Hepatocyte (in vitro differentiated cells): ENCODE measurements around the gene OVAAL. TPM values are rescaled to one million over a fixed set of nuclear protein-coding genes. Genes with fewer than 3 reads are reported as not detected.

Experiments used
- DNase-seq: peaks from one replicate; pipeline ENCODE4 v3.0.0-alpha.2; 2016; ENCODE audit warnings: low spot score
- H2AFZ ChIP-seq: fragments of 200-600 bp; sonication (generic); 2 replicates; pipeline ENCODE4 v1.6.0; 2016; ENCODE audit warnings: antibody characterized with exemption, mild to moderate bottlenecking
- H3K27ac ChIP-seq: fragments of 200-600 bp; sonication (generic); 2 replicates; pipeline ENCODE4 v1.5.1; 2016; ENCODE audit warnings: mild to moderate bottlenecking
- H3K27me3 ChIP-seq: fragments of 200-600 bp; sonication (generic); 2 replicates; pipeline ENCODE4 v1.6.1; 2016
- H3K36me3 ChIP-seq: fragments of 200-600 bp; sonication (generic); replicated peaks from 2 replicates; pipeline ENCODE4 v1.5.1; 2016; ENCODE audit warnings: low read depth; ENCODE audit not compliant: insufficient read depth
- H3K4me1 ChIP-seq: fragments of 200-600 bp; sonication (generic); 2 replicates; pipeline ENCODE4 v1.5.1; 2016; ENCODE audit warnings: mild to moderate bottlenecking, moderate library complexity; ENCODE audit not compliant: insufficient read depth
- H3K4me2 ChIP-seq: fragments of 200-600 bp; sonication (generic); 2 replicates; pipeline ENCODE4 v1.6.0; 2016
- H3K4me3 ChIP-seq: fragments of 200-600 bp; sonication (generic); 2 replicates; pipeline ENCODE4 v1.5.1; 2016; ENCODE audit warnings: mild to moderate bottlenecking
- H3K79me2 ChIP-seq: fragments of 200-600 bp; sonication (generic); 2 replicates; pipeline ENCODE4 v1.6.0; 2017; ENCODE audit warnings: mild to moderate bottlenecking
- H3K9me2 ChIP-seq: fragments of 200-600 bp; sonication (generic); replicated peaks from 2 replicates; pipeline ENCODE4 v1.6.0; 2017; ENCODE audit warnings: mild to moderate bottlenecking; ENCODE audit not compliant: insufficient read depth
- H3K9me3 ChIP-seq: fragments of 200-600 bp; sonication (generic); 2 replicates; pipeline ENCODE4 v1.5.1; 2016; ENCODE audit warnings: low read depth, mild to moderate bottlenecking
- H4K20me1 ChIP-seq: fragments of 200-600 bp; sonication (generic); 2 replicates; pipeline ENCODE4 v1.6.0; 2016; ENCODE audit warnings: mild to moderate bottlenecking; ENCODE audit not compliant: insufficient read depth, poor library complexity, severe bottlenecking
- CTCF ChIP-seq: fragments of 200-600 bp; sonication (generic); IDR thresholded peaks from 2 replicates; pipeline ENCODE4 v1.5.1; 2016; ENCODE audit warnings: antibody characterized with exemption, mild to moderate bottlenecking; ENCODE audit not compliant: poor library complexity
- EZH2 ChIP-seq: fragments of 200-600 bp; sonication (generic); IDR thresholded peaks from 2 replicates; pipeline ENCODE4 v1.6.1; 2016; ENCODE audit warnings: antibody characterized with exemption, mild to moderate bottlenecking, borderline replicate concordance
- EZH2phosphoT487 ChIP-seq: fragments of 200-600 bp; sonication (generic); IDR thresholded peaks from one replicate; pipeline ENCODE4 v1.6.1; 2018; ENCODE audit warnings: antibody characterized with exemption, mild to moderate bottlenecking, low read depth, moderate library complexity; ENCODE audit not compliant: unreplicated experiment, severe bottlenecking
- WGBS: methylation state at CpG from one replicate; pipeline ENCODE4 v1.1.6; 2016; ENCODE audit warnings: low lambda C conversion rate; ENCODE audit errors: missing lambda C conversion rate; 5-methylcytosine and 5-hydroxymethylcytosine counted together
- polyA plus RNA-seq: library from polyadenylated mRNA; unstranded; fragments of >200 nt; fragmentation: Nextera tagmentation; extraction: Ambion mirVana; gene quantifications from 2 replicates; pipeline ENCODE4 v1.2.1, GENCODE V29; 2016
- total RNA-seq: library from RNA; depleted of rRNA; stranded (reverse); fragments of >200 nt; gene quantifications from 2 replicates; pipeline ENCODE4 v1.2.3, GENCODE V29; 2014

Gene OVAAL
- total and polyA plus RNA-seq, 2 experiments from 2014 or later, result not detected

GRCh38 chr1:180530501-180530900 is 28.3 kb upstream of the OVAAL start:
- Histone ChIP-seq H3K9me3 (no peaks in the 10 kb centered on the region), H3K79me2 (no peaks in the 10 kb centered on the region), H2AFZ (no peak overlapping the region), H4K20me1 (no peaks in the 10 kb centered on the region), H3K36me3 (no peaks in the 10 kb centered on the region), H3K4me3 (no peak overlapping the region), H3K27me3 (no peaks in the 10 kb centered on the region), H3K9me2 (no peaks in the 10 kb centered on the region), H3K4me1 (no peaks in the 10 kb centered on the region), H3K4me2 (no peak overlapping the region), H3K27ac (no peak overlapping the region)
- 77% methylated on average over 5 of the region's 5 CpGs for WGBS
- DNase-seq, result peak; percentile 43
- TF ChIP-seq EZH2phosphoT487 (no peak), EZH2 (no peak), CTCF (no peak)

DNA sequence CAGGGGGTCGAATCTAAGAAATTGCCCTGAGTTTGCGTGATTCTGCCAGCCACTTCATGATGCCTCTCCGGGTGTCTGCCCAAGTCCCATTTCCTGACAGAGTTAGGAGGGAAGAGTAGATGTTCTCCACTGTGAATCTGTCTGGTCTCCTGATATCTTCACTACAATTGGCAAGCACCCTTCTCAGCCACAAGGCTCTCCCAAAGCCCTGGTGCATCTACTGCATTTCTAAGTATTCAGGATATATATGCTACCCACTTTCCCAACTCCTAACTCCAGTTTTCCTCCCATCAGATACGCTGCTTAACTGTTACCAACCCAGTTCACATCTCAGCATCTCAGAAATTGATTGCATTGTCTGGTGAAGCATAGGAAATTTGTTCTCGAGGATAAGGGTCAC is 25.9 kb upstream of the OVAAL start:
- no peak overlapping the region for H3K4me3 ChIP-seq
- no peaks in the 10 kb centered on the region for H3K9me3 ChIP-seq
- H3K36me3 ChIP-seq, result no peaks in the 10 kb centered on the region
- 94% methylated on average over 5 of the region's 5 CpGs for WGBS
- H3K27me3 ChIP-seq, result no peaks in the 10 kb centered on the region
- H3K4me1 ChIP-seq, result no peaks in the 10 kb centered on the region
- H3K79me2 ChIP-seq, result no peaks in the 10 kb centered on the region
- TF ChIP-seq EZH2 (no peak), CTCF (no peak), EZH2phosphoT487 (no peak)
- no peak overlapping the region for H3K4me2 ChIP-seq
- no peak for DNase-seq
- H3K27ac ChIP-seq, result no peak overlapping the region
- no peaks in the 10 kb centered on the region for H4K20me1 ChIP-seq
- no peak overlapping the region for H2AFZ ChIP-seq
- no peaks in the 10 kb centered on the region for H3K9me2 ChIP-seq

DNA sequence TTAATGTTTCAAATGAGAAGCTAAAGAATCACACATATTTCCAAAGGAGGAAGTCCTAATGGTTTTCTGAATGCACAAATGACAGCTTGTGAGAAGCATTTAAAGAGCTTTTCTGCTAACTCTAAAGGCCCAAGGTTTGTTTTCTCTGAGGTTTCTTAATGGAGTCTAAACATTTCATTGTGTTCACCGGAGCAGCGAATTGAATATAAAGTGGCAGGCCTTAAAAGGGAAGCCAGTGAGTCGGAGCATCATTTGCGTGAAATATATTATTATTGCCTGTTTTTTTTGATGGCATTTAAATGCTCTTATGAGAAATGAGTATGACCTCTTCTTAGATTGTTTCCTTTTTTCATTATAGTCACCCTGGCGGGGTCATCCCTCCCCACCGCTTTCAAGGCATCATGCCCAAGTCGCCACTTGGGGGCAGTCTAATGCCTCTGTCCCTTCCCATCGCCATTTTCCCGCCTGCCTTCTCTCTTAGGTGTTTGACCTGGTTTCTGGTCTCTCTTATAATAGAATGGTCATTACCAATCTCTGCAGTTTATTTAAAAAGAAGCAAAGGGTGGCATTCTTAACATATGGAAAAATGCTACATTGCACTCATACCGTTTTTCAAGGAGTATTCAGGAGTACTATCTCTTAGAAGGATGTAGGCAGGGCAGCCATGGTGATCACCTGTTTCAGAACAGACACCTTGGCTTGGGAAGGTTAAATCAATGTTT is 25.3 kb upstream of the OVAAL start:
- H3K27ac ChIP-seq, result no peak overlapping the region
- H3K4me3 ChIP-seq, result no peak overlapping the region
- H3K79me2 ChIP-seq, result no peaks in the 10 kb centered on the region
- WGBS, result 35% methylated on average over 10 of the region's 10 CpGs
- H3K4me2 ChIP-seq, result no peak overlapping the region
- H3K9me2 ChIP-seq, result no peaks in the 10 kb centered on the region
- H3K9me3 ChIP-seq, result no peaks in the 10 kb centered on the region
- H2AFZ ChIP-seq, result peak overlapping the region; percentile 3
- DNase-seq, result peak; percentile 85
- H3K4me1 ChIP-seq, result no peaks in the 10 kb centered on the region
- no peaks in the 10 kb centered on the region for H3K36me3 ChIP-seq
- no peaks in the 10 kb centered on the region for H4K20me1 ChIP-seq
- no peaks in the 10 kb centered on the region for H3K27me3 ChIP-seq
- TF ChIP-seq CTCF (peak; percentile 82), EZH2 (no peak)
